ENCODE results near the gene CEND1. TPM values are rescaled to one million over a fixed set of nuclear protein-coding genes. Genes with fewer than 3 reads are reported as not detected.

The CEND1 gene
- total and polyA plus RNA-seq, 2 of the 13 experiments (the other 11 are each of a cell fraction or from before 2014, with no cell fraction given), result not detected

DNA sequence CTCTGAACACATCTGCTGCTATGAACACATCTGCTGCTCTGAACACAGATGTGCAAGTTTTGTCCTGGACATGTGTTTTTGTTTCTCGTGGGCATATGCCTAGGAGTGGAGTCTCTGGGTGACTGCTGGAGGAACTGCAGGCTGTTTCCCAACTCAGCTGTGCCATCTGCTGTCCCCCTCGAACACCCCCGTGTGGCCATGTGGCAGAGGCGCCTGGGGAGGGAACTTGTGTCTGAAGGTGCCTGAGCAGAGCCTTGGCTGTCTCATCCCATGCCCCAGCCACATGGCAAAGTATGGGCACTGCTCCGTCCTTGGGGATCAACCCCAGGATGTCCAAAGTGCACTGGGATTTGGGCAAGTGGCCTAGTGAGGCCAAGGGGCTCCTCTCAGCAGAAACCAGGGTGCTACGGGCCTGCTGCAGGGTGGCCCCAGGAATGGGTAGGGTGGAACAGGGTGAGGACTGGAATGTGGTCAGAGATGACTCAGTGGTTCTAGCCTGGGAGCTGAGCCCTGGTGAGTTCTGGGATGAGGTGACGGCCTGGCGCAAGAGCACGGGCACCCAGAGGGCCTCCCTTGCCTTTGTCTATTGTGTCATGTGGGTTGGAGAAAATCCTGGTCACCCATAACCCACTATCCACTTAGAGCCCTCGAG lies 27.3 kb downstream of the CEND1 start (continued):
- TF ChIP-seq, protein P1, sequence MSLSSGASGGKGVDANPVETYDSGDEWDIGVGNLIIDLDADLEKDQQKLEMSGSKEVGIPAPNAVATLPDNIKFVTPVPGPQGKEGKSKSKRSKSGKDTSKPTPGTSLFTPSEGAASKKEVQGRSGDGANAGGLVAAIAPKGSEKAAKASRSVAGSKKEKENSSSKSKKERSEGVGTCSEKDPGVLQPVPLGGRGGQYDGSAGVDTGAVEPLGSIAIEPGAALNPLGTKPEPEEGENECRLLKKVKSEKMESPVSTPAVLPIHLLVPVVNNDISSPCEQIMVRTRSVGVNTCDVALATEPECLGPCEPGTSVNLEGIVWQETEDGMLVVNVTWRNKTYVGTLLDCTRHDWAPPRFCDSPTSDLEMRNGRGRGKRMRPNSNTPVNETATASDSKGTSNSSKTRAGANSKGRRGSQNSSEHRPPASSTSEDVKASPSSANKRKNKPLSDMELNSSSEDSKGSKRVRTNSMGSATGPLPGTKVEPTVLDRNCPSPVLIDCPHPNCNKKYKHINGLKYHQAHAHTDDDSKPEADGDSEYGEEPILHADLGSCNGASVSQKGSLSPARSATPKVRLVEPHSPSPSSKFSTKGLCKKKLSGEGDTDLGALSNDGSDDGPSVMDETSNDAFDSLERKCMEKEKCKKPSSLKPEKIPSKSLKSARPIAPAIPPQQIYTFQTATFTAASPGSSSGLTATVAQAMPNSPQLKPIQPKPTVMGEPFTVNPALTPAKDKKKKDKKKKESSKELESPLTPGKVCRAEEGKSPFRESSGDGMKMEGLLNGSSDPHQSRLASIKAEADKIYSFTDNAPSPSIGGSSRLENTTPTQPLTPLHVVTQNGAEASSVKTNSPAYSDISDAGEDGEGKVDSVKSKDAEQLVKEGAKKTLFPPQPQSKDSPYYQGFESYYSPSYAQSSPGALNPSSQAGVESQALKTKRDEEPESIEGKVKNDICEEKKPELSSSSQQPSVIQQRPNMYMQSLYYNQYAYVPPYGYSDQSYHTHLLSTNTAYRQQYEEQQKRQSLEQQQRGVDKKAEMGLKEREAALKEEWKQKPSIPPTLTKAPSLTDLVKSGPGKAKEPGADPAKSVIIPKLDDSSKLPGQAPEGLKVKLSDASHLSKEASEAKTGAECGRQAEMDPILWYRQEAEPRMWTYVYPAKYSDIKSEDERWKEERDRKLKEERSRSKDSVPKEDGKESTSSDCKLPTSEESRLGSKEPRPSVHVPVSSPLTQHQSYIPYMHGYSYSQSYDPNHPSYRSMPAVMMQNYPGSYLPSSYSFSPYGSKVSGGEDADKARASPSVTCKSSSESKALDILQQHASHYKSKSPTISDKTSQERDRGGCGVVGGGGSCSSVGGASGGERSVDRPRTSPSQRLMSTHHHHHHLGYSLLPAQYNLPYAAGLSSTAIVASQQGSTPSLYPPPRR (CRISPR knock-in tag; IDR thresholded peaks at IDR 0.05; ENCODE audit: borderline replicate concordance), result no peak
- TF ChIP-seq SP140L (CRISPR knock-in tag; IDR thresholded peaks at IDR 0.05; ENCODE audit: borderline replicate concordance) (no peak), HDAC1 (CRISPR knock-in tag; IDR thresholded peaks at IDR 0.05) (no peak), NR2F1 (CRISPR knock-in tag; IDR thresholded peaks at IDR 0.05) (no peak), HNRNPL (IDR thresholded peaks at IDR 0.05; ENCODE audit: low read depth, low read length) (0 out of 2 replicates have a peak, but pooled peaks have one; percentile 50), POLR2G (IDR thresholded peaks at IDR 0.05; ENCODE audit: low read depth, low read length) (0 out of 2 replicates have a peak, but pooled peaks have one; percentile 35)

DNA sequence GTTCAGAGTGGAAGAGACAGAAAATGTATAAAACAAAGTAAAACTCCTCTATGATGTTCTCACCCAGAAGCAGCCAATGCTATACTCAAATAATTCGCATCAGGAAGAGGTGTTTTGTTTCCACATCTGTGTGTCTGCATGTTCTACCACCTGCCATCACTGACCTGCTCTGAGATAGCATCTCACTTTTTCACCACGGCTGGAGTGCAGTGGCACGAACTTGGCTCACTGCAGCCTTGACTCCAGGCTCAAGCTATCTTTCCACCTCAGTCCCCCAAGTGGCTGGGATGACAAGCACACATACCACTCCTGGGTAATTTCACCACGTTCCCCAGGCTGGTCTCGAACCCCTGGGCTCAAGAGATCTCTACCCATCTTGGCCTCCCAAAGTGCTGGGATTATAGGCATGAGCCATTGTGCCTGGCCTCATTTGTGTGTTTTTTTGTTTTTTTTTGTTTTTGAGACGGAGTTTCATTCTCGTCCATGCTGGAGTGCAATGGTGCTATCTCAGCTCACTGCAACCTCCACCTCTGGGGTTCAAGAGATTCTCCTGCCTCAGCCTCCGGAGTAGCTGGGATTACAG lies 28.3 kb downstream of the CEND1 start:
- Histone ChIP-seq H3K27ac (ENCODE audit: extremely low read length, insufficient read depth, low read length) (no peak overlapping the region), H3K27me3 (ENCODE audit: control insufficient read depth in 1 of 2, insufficient read depth in 2 of 2, low read length in 2 of 2) (no peaks in the 10 kb centered on the region), H4K20me1 (ENCODE audit: insufficient read depth, low read length) (peaks cover 9% of the 10 kb centered on the region; the same call in 1 of the 2 replicates), H3K9me3 (ENCODE audit: low read length) (no peaks in the 10 kb centered on the region), H3K4me2 (ENCODE audit: low read depth, low read length) (no peak overlapping the region), H3K9ac (ENCODE audit: insufficient read depth, low read depth, low read length) (no peak overlapping the region), H3K4me3 (replicated peaks in 1 of 3; ENCODE audit: insufficient read depth in 1 of 3, low read depth in 2 of 3, low read length in 3 of 3) (no peak overlapping the region), H3K79me2 (ENCODE audit: insufficient read depth, low read length) (peaks cover 2% of the 10 kb centered on the region), H3K4me1 (ENCODE audit: insufficient read depth, low read length) (no peaks in the 10 kb centered on the region), H3K36me3 (replicated peaks in 1 of 2; ENCODE audit: control insufficient read depth in 1 of 2, insufficient read depth in 2 of 2, low read length in 2 of 2) (peaks cover 21 to 75% of the 10 kb centered on the region in 2 experiments), H2AFZ (ENCODE audit: low read length) (no peak overlapping the region)
- BruUV-seq (replicated peaks), result TSS peak; percentile 32
- POLR2A ChIA-PET, result no interaction called here
- no peak for DNase-seq (ENCODE audit: low spot score)
- FAIRE-seq, result no peak
- in situ Hi-C loops (cut with HindIII; ENCODE audit: extremely low pct_ligation_motif_present, low pct_unique_long_range_greater_than_20kb) (no loop called here), intact Hi-C loops (cut with micrococcal nuclease; ENCODE audit: unreplicated experiment) (loop anchor here (2.0 kb wide), 1 partner anchor 33 kb away; no protein-coding TSS in a partner anchor)
- no peak for ATAC-seq
- CTCF ChIA-PET (ENCODE audit: low intra/inter-chr PET ratio, low total read pairs), result no interaction called here
- TF ChIP-seq RARG (CRISPR knock-in tag; IDR thresholded peaks at IDR 0.05; ENCODE audit: low read depth) (no peak), SMC3 (IDR thresholded peaks at IDR 0.05; ENCODE audit: low read length) (no peak), RBM22 (optimal IDR thresholded peaks at IDR 0.05; ENCODE audit: low read length) (peak; percentile 44)
- TF ChIP-seq, protein P2, sequence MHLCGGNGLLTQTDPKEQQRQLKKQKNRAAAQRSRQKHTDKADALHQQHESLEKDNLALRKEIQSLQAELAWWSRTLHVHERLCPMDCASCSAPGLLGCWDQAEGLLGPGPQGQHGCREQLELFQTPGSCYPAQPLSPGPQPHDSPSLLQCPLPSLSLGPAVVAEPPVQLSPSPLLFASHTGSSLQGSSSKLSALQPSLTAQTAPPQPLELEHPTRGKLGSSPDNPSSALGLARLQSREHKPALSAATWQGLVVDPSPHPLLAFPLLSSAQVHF (CRISPR knock-in tag; IDR thresholded peaks at IDR 0.05), result no peak
- TF ChIP-seq, protein P3, sequence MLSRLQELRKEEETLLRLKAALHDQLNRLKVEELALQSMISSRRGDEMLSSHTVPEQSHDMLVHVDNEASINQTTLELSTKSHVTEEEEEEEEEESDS (CRISPR knock-in tag; IDR thresholded peaks at IDR 0.05; ENCODE audit: borderline replicate concordance), result no peak
- 98% methylated on average over 8 of the region's 8 CpGs for WGBS (ENCODE audit: low lambda C conversion rate)

All from HepG2 (cell line).